GM23338 (cell line): ENCODE data around the gene ANKRD27. TPM values are rescaled to one million over a fixed set of nuclear protein-coding genes. Genes with fewer than 3 reads are reported as not detected.
"Not testable (repeated sequence)": the region's sequence is repeated elsewhere in the genome, so short reads cannot be mapped to it uniquely, and the experiment has no call there.

Experiments used
- ATAC-seq: fragments of 200-7000 bp; cut with Tn5 transposase; 3 replicates; pipeline ENCODE4 v1.9.1; 2020
- DNase-seq: peaks from one replicate; pipeline ENCODE4 v3.0.0-alpha.2; 2015; ENCODE audit warnings: low spot score
- H2AFZ ChIP-seq: fragments of 200-600 bp; sonication (generic); 2 replicates; pipeline ENCODE4 v1.8.0; 2016; ENCODE audit warnings: antibody characterized with exemption, mild to moderate bottlenecking, moderate library complexity
- H3F3A ChIP-seq: fragments of 200-600 bp; sonication (generic); replicated peaks from 2 replicates; pipeline ENCODE4 v1.8.0; 2017; ENCODE audit warnings: antibody characterized with exemption, mixed run types, low read depth
- H3K27ac ChIP-seq: fragments of 200-600 bp; sonication (generic); 2 replicates; pipeline ENCODE4 v1.6.1; 2016; ENCODE audit warnings: low read depth
- H3K27me3 ChIP-seq: fragments of 200-600 bp; sonication (generic); 2 replicates; pipeline ENCODE4 v1.8.0; 2016; ENCODE audit warnings: mild to moderate bottlenecking, mixed run types, moderate library complexity; ENCODE audit not compliant: insufficient read depth
- H3K36me3 ChIP-seq: fragments of 200-600 bp; sonication (generic); 2 replicates; pipeline ENCODE4 v1.8.0; 2016; ENCODE audit warnings: mild to moderate bottlenecking; ENCODE audit not compliant: insufficient read depth
- H3K4me1 ChIP-seq: fragments of 200-600 bp; sonication (generic); 2 replicates; pipeline ENCODE4 v1.8.0; 2016; ENCODE audit warnings: mild to moderate bottlenecking, moderate library complexity; ENCODE audit not compliant: insufficient read depth
- H3K4me2 ChIP-seq: fragments of 200-600 bp; sonication (generic); 2 replicates; pipeline ENCODE4 v1.7.1; 2017; ENCODE audit warnings: mixed run types
- H3K4me3 ChIP-seq: fragments of 200-600 bp; sonication (generic); 2 replicates; pipeline ENCODE4 v1.6.1; 2016; ENCODE audit warnings: mixed run types
- H3K79me2 ChIP-seq: fragments of 200-600 bp; sonication (generic); replicated peaks from 2 replicates; pipeline ENCODE4 v1.8.0; 2017; ENCODE audit warnings: mild to moderate bottlenecking; ENCODE audit not compliant: insufficient read depth
- H3K9me2 ChIP-seq: fragments of 200-600 bp; sonication (generic); 2 replicates; pipeline ENCODE4 v1.8.0; 2017; ENCODE audit not compliant: insufficient read depth
- H4K20me1 ChIP-seq: fragments of 200-600 bp; sonication (generic); replicated peaks from 2 replicates; pipeline ENCODE4 v1.8.0; 2017; ENCODE audit warnings: mild to moderate bottlenecking; ENCODE audit not compliant: insufficient read depth
- H3K27ac Mint-ChIP-seq: 2 replicates; pipeline ENCODE4 v1.8.0; 2020; ENCODE audit warnings: inconsistent platforms, mild to moderate bottlenecking, moderate library complexity, mixed read lengths
- H3K27me3 Mint-ChIP-seq: 3 replicates; pipeline ENCODE4 v1.8.0; 2022; ENCODE audit warnings: low read depth, mild to moderate bottlenecking, moderate library complexity, mixed read lengths, inconsistent platforms; ENCODE audit not compliant: insufficient read depth, poor library complexity
- H3K36me3 Mint-ChIP-seq: 3 replicates; pipeline ENCODE4 v1.8.0; 2021; ENCODE audit warnings: low read depth, mild to moderate bottlenecking, inconsistent platforms, moderate library complexity, mixed read lengths
- H3K4me1 Mint-ChIP-seq: 3 replicates; pipeline ENCODE4 v1.8.0; 2020; ENCODE audit warnings: mild to moderate bottlenecking, inconsistent platforms, mixed read lengths
- H3K4me3 Mint-ChIP-seq: 3 replicates; pipeline ENCODE4 v1.8.0; 2021; ENCODE audit warnings: moderate library complexity, mild to moderate bottlenecking, inconsistent platforms, mixed read lengths
- H3K9me3 Mint-ChIP-seq: 3 replicates; pipeline ENCODE4 v1.8.0; 2020; ENCODE audit warnings: moderate library complexity, mild to moderate bottlenecking, inconsistent platforms, mixed read lengths
- ETS1 ChIP-seq: IDR thresholded peaks from 2 replicates; pipeline ENCODE4 v1.6.1; 2016; ENCODE audit warnings: antibody characterized with exemption
- EZH2 ChIP-seq: fragments of 200-600 bp; sonication (generic); IDR thresholded peaks from one replicate; pipeline ENCODE4 v1.8.0; 2017; ENCODE audit warnings: antibody characterized with exemption, mild to moderate bottlenecking, low read depth; ENCODE audit not compliant: unreplicated experiment
- EZH2phosphoT487 ChIP-seq: fragments of 200-600 bp; sonication (generic); IDR thresholded peaks from one replicate; pipeline ENCODE4 v1.8.1; 2018; ENCODE audit warnings: antibody characterized with exemption; ENCODE audit not compliant: unreplicated experiment
- NANOG ChIP-seq: IDR thresholded peaks from 2 replicates; pipeline ENCODE4 v1.6.1; 2016; ENCODE audit warnings: antibody characterized with exemption, borderline replicate concordance
- REST ChIP-seq: IDR thresholded peaks from one replicate; pipeline ENCODE4 v1.6.1; 2018; ENCODE audit warnings: antibody characterized with exemption; ENCODE audit not compliant: unreplicated experiment
- STAT1 ChIP-seq: IDR thresholded peaks from one replicate; pipeline ENCODE4 v1.6.1; 2016; ENCODE audit warnings: antibody characterized with exemption; ENCODE audit not compliant: unreplicated experiment
- ZNF114 ChIP-seq: fragments of 250-450 bp; sonication (Bioruptor Pico); IDR thresholded peaks from 2 replicates; pipeline ENCODE4 v1.5.0; 2020; ENCODE audit warnings: mild to moderate bottlenecking, moderate library complexity
- polyA plus RNA-seq: library from polyadenylated mRNA; unstranded; fragments of >200 nt; fragmentation: Nextera tagmentation; extraction: Ambion mirVana; gene quantifications from 2 replicates; pipeline ENCODE4 v1.2.1, GENCODE V29; 2016
- total RNA-seq: library from RNA; depleted of rRNA; stranded (reverse); fragments of >200 nt; shearing (Covaris generic); gene quantifications from 2 replicates; pipeline ENCODE4 v1.2.3, GENCODE V29; 2014

The ANKRD27 gene
- total and polyA plus RNA-seq, 2 experiments from 2014 or later, result 16.7 to 48.7 TPM

- TF ChIP-seq REST (no peak), EZH2phosphoT487 (no peak), ETS1 (no peak), ZNF114 (CRISPR knock-in tag) (no peak)
These were observed 33.5 kb upstream of the ANKRD27 start (continued) for GRCh38 chr19:32708457-32708856.

GRCh38 chr19:32704006-32704405 lies 29.0 kb upstream of the ANKRD27 start:
- H3K36me3 ChIP-seq, H4K20me1 ChIP-seq, H3K79me2 ChIP-seq, H3K4me3 Mint-ChIP-seq, H3K4me1 ChIP-seq, H3K4me2 ChIP-seq, H3K27ac Mint-ChIP-seq, H2AFZ ChIP-seq, ATAC-seq, H3K4me1 Mint-ChIP-seq, DNase-seq, H3F3A ChIP-seq, H3K27ac ChIP-seq, H3K9me2 ChIP-seq, H3K4me3 ChIP-seq: not testable (repeated sequence)
- H3K36me3 Mint-ChIP-seq, result peaks cover 34% of the 10 kb centered on the region
- peaks cover 23% of the 10 kb centered on the region for H3K27me3 ChIP-seq
- H3K27me3 Mint-ChIP-seq, result peaks cover 20% of the 10 kb centered on the region
- H3K9me3 Mint-ChIP-seq, result peaks cover 26% of the 10 kb centered on the region

GRCh38 chr19:32702010-32702409 lies 27.0 kb upstream of the ANKRD27 start:
- H3F3A ChIP-seq, result no peaks in the 10 kb centered on the region
- no peaks in the 10 kb centered on the region for H3K9me2 ChIP-seq
- peaks cover 23% of the 10 kb centered on the region for H3K27me3 ChIP-seq
- peaks cover 26% of the 10 kb centered on the region for H3K9me3 Mint-ChIP-seq
- DNase-seq, result peak; percentile 30
- TF ChIP-seq EZH2phosphoT487 (no peak), STAT1 (no peak), EZH2 (no peak), NANOG (peak; percentile 39; the same call in 1 of the 2 replicates)
- 0 out of 2 replicates have a peak, but pooled peaks cover 7% of the 10 kb centered on the region for H3K36me3 ChIP-seq
- H3K27ac ChIP-seq, result no peak overlapping the region
- H3K4me3 ChIP-seq, result no peak overlapping the region
- H3K27me3 Mint-ChIP-seq, result peaks cover 17% of the 10 kb centered on the region
- H3K27ac Mint-ChIP-seq, result no peak overlapping the region
- peaks cover 17% of the 10 kb centered on the region for H3K4me1 Mint-ChIP-seq
- no peak overlapping the region for H3K4me3 Mint-ChIP-seq
- H3K79me2 ChIP-seq, result no peaks in the 10 kb centered on the region
- no peak for ATAC-seq
- H4K20me1 ChIP-seq, result peaks cover 5% of the 10 kb centered on the region
- no peak overlapping the region for H2AFZ ChIP-seq
- H3K4me1 ChIP-seq, result peaks cover 19% of the 10 kb centered on the region
- peaks cover 41% of the 10 kb centered on the region for H3K36me3 Mint-ChIP-seq
- no peak overlapping the region for H3K4me2 ChIP-seq

- Mint-ChIP-seq H3K27me3 (peaks cover 17% of the 10 kb centered on the region), H3K9me3 (peaks cover 26% of the 10 kb centered on the region), H3K4me1 (peaks cover 17% of the 10 kb centered on the region), H3K36me3 (peaks cover 39% of the 10 kb centered on the region)
- not testable (repeated sequence) for H3K79me2 ChIP-seq, H3K36me3 ChIP-seq, H4K20me1 ChIP-seq, H3K4me2 ChIP-seq, H3K9me2 ChIP-seq, H3K4me3 Mint-ChIP-seq, DNase-seq, H3F3A ChIP-seq, ATAC-seq, H3K4me3 ChIP-seq, H2AFZ ChIP-seq, H3K27ac Mint-ChIP-seq, H3K27ac ChIP-seq
- peaks cover 23% of the 10 kb centered on the region for H3K27me3 ChIP-seq
- peaks cover 19% of the 10 kb centered on the region for H3K4me1 ChIP-seq
These were observed 25.1 kb upstream of the ANKRD27 start for GRCh38 chr19:32700129-32700528.

GRCh38 chr19:32696771-32697170 lies 21.8 kb upstream of the ANKRD27 start:
- not testable (repeated sequence) for H2AFZ ChIP-seq, H3K4me3 ChIP-seq, H3K9me2 ChIP-seq, H3K4me3 Mint-ChIP-seq, DNase-seq, ATAC-seq, H3F3A ChIP-seq, H3K27ac ChIP-seq, H3K4me2 ChIP-seq, H3K79me2 ChIP-seq, H3K36me3 ChIP-seq, H4K20me1 ChIP-seq, H3K27ac Mint-ChIP-seq
- H3K27me3 ChIP-seq, result peaks cover 35% of the 10 kb centered on the region
- Mint-ChIP-seq H3K9me3 (peaks cover 15% of the 10 kb centered on the region), H3K36me3 (peaks cover 39% of the 10 kb centered on the region), H3K27me3 (peaks cover 21% of the 10 kb centered on the region), H3K4me1 (peaks cover 20% of the 10 kb centered on the region)
- peaks cover 24% of the 10 kb centered on the region for H3K4me1 ChIP-seq
